GM12878 (cell line): ENCODE data around the gene RAB6B.

Experiments used
- EZH2 ChIP-seq: IDR thresholded peaks from 2 replicates; pipeline ENCODE4 v1.6.1; 2012; ENCODE audit warnings: low read depth, mild to moderate bottlenecking, control low read depth, inconsistent platforms, low read length, borderline replicate concordance; ENCODE audit not compliant: control insufficient read depth
- NBN ChIP-seq: fragments of 450-650 bp; IDR thresholded peaks from 2 replicates; pipeline ENCODE4 v1.6.1; 2016
- NFIC ChIP-seq: IDR thresholded peaks from 2 replicates; pipeline ENCODE4 v1.6.1; 2012; ENCODE audit warnings: low read depth, mild to moderate bottlenecking, inconsistent platforms, low read length, moderate library complexity
- NFYB ChIP-seq: IDR thresholded peaks from 2 replicates; pipeline ENCODE4 v1.6.1; 2011; ENCODE audit warnings: low read depth, mild to moderate bottlenecking, low read length, improper control_type of control experiment, moderate library complexity; ENCODE audit not compliant: insufficient read depth
- SPI1 ChIP-seq: IDR thresholded peaks from 2 replicates; pipeline ENCODE4 v1.6.1; 2011; ENCODE audit warnings: low read depth, mild to moderate bottlenecking, low read length, moderate library complexity, borderline replicate concordance; ENCODE audit not compliant: insufficient read depth
- TF ChIP-seq, protein P1 (sequence below): IDR thresholded peaks from 2 replicates; pipeline ENCODE4 v1.6.1; 2012; ENCODE audit warnings: low read length, inconsistent platforms
- TF ChIP-seq, protein P2 (sequence below): fragments of 450-650 bp; IDR thresholded peaks from 2 replicates; pipeline ENCODE4 v1.6.1; 2017; ENCODE audit warnings: mild to moderate bottlenecking, moderate library complexity
- TF ChIP-seq, protein P3 (sequence below), 3 experiments: IDR thresholded peaks in 2 of 3; conservative IDR thresholded peaks in 1 of 3; 2 replicates each; pipeline ENCODE4 v1.5.1; 2011; ENCODE audit warnings: low read depth in 3 of 3, low read length in 3 of 3, mild to moderate bottlenecking in 3 of 3, control low read depth in 2 of 3, moderate library complexity in 2 of 3, inconsistent platforms in 1 of 3, mixed read lengths in 1 of 3; ENCODE audit not compliant: control insufficient read depth in 2 of 3, insufficient read depth in 1 of 3; ENCODE audit errors: extremely low read depth in 1 of 3
- TF ChIP-seq, protein P4 (sequence below): IDR thresholded peaks from 2 replicates; pipeline ENCODE4 v1.6.1; 2011; ENCODE audit warnings: mild to moderate bottlenecking, low read depth, low read length, moderate library complexity; ENCODE audit not compliant: insufficient replicate concordance

DNA sequence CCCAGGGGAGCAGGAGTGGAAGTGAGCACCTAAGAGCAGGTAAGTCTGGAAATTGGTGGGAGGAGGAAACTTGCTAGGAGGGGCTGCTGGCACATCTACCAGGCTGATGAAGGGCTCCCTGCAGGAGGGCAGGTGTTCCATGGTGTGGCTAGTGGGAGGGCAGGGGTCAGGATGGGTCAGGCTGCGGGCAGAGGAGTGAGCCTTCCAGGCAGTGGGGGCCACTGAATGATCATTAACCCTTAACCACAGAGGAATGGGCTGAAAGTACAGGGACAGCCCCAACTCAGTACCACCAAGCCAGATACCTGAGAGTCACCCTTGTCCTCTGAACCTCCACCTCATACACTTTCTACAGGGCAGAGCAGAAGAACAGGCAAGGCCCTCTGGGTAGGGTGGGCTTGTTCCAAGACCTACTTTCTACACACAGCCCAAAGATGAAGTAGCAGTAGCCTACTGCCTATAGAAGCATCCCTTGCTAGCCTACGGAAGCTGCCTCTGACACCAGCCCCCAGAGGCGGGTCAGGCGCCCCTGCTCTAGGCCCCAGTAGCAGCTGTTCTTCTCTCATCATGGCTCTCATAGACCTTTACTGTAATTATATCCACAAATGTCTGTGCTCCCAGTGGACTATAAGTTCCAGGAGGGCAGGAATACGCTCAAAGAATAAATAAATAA lies 4.6 kb downstream of the RAB6B start:
- TF ChIP-seq NBN (no peak), SPI1 (no peak), NFYB (no peak), EZH2 (no peak), NFIC (no peak)
- TF ChIP-seq, protein P1, sequence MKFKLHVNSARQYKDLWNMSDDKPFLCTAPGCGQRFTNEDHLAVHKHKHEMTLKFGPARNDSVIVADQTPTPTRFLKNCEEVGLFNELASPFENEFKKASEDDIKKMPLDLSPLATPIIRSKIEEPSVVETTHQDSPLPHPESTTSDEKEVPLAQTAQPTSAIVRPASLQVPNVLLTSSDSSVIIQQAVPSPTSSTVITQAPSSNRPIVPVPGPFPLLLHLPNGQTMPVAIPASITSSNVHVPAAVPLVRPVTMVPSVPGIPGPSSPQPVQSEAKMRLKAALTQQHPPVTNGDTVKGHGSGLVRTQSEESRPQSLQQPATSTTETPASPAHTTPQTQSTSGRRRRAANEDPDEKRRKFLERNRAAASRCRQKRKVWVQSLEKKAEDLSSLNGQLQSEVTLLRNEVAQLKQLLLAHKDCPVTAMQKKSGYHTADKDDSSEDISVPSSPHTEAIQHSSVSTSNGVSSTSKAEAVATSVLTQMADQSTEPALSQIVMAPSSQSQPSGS, result no peak
- TF ChIP-seq, protein P2, sequence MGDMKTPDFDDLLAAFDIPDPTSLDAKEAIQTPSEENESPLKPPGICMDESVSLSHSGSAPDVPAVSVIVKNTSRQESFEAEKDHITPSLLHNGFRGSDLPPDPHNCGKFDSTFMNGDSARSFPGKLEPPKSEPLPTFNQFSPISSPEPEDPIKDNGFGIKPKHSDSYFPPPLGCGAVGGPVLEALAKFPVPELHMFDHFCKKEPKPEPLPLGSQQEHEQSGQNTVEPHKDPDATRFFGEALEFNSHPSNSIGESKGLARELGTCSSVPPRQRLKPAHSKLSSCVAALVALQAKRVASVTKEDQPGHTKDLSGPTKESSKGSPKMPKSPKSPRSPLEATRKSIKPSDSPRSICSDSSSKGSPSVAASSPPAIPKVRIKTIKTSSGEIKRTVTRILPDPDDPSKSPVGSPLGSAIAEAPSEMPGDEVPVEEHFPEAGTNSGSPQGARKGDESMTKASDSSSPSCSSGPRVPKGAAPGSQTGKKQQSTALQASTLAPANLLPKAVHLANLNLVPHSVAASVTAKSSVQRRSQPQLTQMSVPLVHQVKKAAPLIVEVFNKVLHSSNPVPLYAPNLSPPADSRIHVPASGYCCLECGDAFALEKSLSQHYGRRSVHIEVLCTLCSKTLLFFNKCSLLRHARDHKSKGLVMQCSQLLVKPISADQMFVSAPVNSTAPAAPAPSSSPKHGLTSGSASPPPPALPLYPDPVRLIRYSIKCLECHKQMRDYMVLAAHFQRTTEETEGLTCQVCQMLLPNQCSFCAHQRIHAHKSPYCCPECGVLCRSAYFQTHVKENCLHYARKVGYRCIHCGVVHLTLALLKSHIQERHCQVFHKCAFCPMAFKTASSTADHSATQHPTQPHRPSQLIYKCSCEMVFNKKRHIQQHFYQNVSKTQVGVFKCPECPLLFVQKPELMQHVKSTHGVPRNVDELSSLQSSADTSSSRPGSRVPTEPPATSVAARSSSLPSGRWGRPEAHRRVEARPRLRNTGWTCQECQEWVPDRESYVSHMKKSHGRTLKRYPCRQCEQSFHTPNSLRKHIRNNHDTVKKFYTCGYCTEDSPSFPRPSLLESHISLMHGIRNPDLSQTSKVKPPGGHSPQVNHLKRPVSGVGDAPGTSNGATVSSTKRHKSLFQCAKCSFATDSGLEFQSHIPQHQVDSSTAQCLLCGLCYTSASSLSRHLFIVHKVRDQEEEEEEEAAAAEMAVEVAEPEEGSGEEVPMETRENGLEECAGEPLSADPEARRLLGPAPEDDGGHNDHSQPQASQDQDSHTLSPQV, result no peak
- TF ChIP-seq, protein P3, sequence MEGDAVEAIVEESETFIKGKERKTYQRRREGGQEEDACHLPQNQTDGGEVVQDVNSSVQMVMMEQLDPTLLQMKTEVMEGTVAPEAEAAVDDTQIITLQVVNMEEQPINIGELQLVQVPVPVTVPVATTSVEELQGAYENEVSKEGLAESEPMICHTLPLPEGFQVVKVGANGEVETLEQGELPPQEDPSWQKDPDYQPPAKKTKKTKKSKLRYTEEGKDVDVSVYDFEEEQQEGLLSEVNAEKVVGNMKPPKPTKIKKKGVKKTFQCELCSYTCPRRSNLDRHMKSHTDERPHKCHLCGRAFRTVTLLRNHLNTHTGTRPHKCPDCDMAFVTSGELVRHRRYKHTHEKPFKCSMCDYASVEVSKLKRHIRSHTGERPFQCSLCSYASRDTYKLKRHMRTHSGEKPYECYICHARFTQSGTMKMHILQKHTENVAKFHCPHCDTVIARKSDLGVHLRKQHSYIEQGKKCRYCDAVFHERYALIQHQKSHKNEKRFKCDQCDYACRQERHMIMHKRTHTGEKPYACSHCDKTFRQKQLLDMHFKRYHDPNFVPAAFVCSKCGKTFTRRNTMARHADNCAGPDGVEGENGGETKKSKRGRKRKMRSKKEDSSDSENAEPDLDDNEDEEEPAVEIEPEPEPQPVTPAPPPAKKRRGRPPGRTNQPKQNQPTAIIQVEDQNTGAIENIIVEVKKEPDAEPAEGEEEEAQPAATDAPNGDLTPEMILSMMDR (IDR thresholded peaks at IDR 0.05 in 2 of 3, conservative IDR thresholded peaks at IDR 0.05 in 1 of 3; ENCODE audit: control insufficient read depth in 2 of 3, extremely low read depth in 1 of 3, insufficient read depth in 1 of 3, low read depth in 3 of 3, low read length in 3 of 3), result no peak
- TF ChIP-seq, protein P4, sequence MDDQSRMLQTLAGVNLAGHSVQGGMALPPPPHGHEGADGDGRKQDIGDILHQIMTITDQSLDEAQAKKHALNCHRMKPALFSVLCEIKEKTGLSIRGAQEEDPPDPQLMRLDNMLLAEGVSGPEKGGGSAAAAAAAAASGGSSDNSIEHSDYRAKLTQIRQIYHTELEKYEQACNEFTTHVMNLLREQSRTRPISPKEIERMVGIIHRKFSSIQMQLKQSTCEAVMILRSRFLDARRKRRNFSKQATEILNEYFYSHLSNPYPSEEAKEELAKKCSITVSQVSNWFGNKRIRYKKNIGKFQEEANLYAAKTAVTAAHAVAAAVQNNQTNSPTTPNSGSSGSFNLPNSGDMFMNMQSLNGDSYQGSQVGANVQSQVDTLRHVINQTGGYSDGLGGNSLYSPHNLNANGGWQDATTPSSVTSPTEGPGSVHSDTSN, result no peak
